GM18502 (cell line): ENCODE results near the gene OSTN.

Experiments
- ATAC-seq: cut with Tn5 transposase; IDR thresholded peaks from one replicate; pipeline ENCODE4 v1.9.1; 2021; ENCODE audit warnings: mild to moderate bottlenecking; ENCODE audit not compliant: unreplicated experiment, poor library complexity

OSTN gene

DNA sequence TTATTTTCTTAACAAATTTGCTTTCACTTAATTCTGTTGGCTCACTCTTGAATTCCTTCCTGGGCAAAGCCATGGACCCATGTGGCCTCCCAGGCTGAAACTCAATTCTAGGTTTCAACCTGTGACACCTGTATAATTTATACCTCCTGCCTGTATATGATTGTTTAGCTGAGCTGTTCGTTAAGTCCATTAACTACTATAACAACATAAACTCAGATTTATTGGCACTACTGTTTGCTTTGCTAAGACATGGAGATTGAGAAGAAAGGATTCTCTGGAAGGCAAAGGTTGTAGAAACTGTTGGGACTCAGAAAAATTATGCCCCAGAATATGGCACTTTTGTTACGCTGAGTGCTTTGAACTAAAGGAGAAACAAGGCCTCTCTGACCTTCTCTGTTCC is 103.4 kb downstream of the OSTN start:
- no peak for ATAC-seq

DNA sequence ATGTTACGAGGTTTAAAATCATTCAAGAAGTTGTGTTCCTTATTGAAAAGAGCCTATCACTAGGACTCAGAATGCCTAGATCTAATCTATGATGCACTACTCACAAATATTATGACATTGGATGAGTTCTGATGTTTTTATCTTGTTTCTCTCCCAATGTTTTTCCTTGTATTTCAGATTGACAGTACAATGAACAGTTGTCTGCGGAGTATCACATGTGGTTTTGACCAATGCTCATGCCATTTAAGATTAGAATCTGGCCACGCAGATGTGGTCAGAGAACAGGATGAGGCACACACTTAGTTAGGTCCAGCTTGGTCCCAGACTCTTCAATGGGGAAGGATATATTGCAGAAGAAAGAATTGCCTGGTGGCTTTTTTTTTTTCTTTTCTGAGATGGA is 104.6 kb downstream of the OSTN start:
- ATAC-seq = no peak

DNA sequence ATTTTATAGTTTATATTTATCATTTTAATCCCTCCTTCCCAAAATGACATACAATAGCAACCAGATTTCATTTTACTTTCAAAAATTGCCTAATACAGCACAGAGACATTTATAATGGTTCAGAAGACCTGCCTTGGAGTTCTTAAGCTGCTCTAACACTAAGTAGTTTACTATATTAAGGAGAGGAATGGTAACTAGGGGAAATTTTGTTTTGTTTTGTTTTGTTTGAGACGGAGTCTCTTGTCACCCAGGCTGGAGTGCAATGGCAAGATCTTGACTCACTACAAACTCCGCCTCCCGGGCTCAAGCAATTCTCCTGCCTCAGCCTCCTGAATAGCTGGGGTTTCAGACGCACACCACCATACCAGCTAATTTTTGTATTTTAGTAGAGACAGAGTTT is 107.4 kb downstream of the OSTN start:
- ATAC-seq = no peak

DNA sequence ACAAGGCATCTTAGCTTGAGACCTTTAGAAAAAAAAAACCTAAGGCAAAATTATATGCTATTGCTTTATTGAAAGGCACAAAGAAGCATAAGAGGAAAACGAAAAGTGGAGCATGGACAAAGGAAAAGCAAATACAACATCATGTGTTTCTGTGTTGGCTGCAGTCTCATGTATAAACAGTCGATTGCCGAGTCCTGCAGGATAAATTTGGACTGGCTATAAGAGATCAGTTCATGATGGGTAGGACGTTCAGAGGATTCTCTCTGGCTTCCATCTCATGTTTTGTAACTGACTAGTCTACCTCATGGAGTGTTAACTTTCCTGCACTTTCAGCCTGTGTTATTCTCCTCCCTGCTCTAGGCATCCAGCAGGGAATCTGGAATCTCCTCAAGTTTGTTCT is 108.3 kb downstream of the OSTN start:
- no peak for ATAC-seq

DNA sequence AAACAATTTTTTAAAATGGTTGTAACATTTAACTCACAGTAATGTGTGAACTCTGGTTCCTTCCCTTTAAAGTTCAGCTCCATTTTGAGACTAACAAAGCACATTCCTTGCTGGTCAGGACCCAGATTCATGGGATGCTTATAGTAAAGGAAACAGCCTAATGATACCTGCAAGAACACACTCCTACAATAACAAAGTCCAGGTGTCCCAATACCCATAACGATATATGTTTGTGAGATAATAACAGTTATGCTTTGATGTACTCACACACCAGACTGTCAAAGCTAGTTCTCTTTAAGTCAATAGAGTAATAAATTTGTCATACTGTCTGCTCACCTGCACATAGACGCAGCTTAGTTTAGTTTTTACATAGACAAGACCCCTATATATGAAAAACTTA is 114.3 kb downstream of the OSTN start:
- ATAC-seq = no peak

DNA sequence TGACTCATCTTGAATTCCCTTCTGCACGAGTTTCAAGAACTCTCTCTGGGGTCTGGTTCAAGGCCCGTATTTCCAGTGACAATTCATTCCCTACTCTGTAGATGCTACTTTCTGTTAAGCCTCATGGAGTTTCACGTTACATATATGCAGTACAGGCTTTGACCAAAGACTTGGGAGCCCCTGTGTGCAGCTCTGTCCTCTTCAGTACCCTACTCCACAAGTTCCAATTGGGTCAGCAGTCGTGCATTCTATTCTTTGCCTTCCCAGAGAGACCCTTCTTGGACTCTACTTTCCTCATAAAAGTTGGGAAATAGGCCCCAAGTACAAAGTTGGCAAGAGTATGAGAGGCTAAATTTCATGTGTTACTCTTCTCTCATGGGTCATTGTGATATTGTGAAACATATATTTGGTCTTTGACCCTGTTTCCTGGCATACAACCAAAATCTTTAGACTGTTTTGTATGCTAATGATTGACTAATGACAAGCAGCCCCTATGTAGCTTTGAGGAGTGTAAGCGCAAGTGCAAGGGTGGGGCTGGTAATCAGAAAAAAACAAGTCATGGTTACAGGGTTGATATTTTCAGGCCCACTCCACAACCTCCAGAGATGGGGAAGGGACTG is 115.2 kb downstream of the OSTN start:
- no peak for ATAC-seq
